ENCODE measurements around the gene ARHGAP4.

Gene ARHGAP4

DNA sequence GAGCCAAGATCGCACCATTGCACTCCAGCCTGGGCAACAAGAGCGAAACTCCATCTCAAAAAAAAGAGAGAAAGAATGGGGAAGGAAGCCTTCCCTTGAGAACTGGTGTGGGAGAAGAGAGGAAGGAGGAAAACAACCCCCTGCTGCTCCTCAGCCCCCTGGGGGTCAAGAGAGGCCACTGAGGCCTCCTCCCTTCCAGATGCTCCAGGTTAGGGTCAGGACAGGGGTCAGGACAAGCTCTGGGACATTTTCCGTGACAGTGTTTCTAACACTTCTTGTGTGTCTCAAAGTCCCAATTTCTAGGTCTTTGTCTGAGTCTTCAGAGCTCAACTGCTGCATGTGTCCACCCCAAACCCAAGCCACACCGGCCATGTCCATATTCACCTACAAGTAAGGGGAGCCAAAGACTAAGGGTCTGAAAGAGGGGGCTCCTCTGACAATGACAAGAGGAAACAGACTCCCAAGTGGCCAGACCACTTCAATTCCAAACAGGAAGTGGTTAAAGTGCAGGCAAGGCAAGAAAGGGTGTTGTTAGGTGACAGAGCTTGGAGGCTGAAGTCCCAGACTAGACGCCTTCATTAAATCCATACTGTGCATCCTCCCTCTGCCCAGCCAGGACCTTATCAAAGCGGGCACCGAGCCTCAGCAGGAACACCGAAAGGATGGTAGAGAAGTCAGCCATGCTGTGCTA, 48.3 kb downstream of the ARHGAP4 start:
- no peak for DNase-seq

DNA sequence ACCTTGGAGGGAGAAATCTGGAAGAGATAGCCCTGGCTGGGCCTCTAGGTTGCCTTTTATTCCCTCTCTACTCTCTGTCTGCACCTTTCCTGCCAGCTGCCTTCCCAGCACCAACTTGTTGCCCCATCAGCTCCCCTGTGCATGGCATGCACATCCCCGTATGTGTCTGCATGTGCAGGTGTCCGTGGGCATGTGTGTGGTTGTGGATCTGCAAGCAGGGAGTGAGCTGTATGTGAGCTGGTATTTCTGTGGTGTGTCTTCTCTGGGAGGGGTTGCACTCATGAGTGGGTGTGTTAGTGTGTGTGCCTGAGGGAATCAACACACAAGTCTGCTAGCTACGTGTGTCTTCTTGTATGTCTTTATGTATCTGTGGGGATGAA, 50.0 kb downstream of the ARHGAP4 start:
- no peak for DNase-seq

DNA sequence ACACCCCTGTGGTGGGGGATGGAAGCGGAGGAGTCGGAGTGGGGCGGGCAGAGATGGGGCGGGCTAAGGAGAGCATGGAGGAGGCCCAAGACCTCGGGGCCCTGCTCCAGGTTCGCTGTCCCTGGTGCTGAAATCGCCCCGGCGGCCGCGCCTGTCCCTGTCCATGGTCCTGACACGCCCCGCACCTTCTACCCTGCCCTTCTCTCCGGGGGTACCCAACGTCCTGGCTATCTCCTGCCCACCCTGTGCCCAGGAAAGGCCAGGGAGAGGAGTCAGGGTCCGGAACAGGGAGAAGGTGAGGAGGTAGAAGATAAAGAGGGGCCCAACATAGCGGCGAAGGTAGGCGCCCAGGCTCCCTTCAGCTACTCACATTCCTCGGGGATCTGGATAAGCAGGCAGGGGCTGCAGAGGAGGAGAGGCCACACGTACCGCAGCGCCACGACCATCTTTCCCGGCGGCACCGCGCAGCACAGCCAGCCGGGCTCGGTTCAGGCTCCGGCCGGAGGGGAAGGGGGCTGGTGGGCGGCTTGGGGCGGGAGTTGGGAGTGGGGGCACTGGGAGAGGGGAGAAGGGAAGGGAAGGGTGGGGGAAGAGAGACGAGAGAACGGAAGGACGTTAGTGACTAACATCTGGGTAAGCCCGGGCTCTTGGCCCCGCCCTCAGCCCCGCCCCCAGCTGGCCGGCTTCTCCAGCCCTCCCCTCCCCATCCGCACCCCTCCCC, 50.5 kb downstream of the ARHGAP4 start:
- DNase-seq: peak; percentile 27

DNA sequence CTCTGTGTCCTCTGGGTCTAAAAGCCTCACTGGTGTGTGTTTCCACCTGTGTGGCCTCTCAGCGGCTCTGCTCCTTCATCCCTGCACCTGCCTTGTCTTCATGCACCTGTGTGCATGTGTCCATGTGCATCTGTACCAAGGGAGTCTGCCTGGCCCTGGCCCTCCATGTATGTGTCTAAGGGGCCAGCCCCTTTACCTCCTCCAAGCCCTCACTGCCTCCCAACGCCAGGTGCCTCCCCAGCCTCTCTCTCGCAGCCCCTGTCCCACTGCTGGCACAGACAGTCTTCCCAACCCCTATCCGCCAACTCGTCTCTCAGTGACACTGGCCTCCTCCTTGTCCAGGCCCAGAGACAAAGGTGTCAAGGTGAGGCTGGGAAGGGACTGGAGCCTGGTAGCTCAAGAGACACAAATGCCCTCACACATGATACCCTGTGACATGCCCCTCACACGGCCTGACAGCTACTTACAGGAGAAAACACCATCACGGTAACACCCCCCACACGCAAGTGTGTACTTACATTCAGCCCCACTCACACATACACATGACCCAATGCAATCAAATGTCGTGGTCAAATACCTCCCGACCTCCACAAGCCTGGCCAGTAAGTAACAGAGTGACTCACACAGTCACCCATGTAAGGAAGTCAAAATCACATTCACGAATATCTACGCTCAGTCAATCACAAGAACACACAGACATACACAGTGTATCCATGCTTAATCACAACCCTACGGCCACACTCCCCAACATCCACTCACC, 51.5 kb downstream of the ARHGAP4 start:
- DNase-seq: no peak

DNA sequence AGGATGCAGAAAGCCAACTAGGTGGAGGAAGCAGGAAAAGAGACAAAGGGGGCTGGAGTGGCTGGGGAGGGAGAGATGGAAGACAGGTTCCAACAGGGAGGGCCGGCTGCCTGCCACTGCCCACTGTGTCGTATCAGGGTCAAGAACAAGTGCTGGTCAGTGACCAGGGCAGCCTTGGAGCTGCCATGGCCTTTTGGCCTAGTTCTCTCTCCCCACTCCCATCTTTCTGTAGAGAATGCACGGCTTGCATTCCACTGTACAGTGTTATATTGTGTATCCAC, 52.0 kb downstream of the ARHGAP4 start:
- DNase-seq: no peak

DNA sequence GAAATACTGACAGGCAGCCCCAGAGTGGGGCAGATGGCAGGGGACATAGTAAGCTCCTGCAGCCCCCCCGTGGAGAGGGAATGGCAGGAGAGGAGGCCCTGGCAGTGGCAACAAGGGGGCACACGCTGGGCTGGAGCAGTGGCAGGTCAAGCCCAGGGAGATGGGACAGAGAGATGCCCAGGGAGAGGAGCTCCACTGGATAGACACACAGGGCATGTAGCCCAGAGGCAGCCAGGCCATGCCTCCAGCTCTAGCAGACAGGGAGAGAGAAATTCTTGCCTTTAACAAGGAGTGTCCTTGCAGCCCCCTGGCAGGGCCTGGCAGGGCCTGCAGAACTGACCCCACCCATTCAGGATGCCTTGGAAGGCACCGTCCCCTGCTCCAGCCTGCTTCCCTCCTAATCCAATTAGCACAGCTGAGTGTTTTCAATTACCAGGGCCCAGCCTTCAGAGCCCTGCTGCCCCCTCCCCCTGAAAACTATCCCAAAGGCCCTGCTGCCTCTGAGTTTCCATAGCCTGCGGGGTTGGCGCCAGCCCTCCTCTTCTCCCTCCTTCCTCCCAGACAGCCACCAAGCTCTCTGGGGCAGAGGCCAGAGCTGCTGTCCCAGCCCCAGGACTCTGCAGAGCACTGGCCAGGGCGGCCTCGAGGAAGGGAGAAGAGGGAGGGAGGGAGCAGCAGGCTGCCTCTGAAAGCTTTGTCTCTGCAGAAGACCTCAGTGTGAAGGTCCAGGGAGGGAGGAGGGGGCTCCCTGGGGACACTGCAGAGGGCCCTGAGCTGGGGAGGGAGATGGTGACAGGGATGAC, 52.6 kb downstream of the ARHGAP4 start:
- DNase-seq: no peak

DNA sequence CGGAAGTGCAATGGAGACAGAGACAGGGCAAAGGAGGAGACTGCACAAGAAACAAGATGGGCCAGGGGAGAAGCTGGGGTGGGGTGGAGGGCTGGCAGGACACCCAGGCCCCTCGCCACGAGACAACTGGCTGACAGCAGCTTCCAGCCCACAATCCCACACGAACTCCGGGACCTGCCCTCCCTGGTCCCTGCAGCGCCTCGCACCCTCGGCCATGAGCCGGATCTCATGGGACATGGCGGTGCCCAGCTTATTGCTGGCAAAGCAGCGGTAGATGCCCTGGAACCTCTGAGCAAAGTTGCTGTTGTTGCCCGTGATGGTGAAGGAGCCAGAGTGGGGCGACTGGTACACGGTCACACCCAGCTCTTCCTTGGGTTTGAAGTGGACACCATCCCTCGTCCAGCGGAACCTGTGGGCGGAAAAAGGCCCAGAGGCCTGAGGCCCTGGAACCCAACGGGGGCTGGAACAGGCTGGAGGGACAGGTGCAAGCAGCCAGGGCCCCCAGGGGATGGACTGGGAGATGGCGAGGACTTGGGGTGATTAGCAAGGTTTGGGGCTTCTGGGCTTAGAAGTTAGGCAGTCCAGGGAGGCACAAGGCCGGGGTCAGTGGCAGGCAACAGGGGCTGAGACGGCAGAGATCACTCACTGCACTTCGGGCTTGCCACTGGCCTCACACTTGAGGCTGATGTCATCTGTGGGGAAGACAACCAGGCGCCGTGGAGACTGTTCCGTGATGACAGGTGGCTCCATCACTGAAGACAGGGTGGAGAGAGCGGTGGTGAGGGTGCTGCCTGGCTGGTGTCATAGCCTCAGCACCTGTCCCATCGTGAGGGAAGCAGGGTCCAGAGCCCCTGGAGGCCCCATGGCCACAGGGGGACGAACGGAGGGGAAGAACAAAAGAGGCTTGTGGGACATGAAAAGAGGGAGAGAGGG, 53.9 kb downstream of the ARHGAP4 start:
- DNase-seq: no peak

DNA sequence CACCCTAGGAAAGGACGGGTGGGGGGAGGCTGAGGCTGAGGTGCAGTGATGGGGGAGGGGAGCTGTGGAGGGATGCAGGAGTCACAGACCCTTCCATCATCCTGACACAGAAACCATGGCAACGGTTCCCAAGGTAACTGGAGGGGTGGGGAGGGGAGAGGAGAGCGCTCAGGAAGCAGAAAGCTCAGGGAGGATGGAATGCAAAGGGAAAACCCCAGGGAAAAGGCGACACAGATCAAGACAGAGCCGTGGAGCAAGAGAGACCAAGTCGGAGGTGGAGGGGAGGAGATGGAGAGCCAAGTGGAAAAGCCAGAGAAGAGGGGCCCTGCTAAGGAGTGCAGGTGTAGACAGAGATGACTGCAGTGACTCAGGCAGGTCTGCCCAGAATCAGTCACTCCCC, 54.6 kb downstream of the ARHGAP4 start:
- no peak for DNase-seq

DNA sequence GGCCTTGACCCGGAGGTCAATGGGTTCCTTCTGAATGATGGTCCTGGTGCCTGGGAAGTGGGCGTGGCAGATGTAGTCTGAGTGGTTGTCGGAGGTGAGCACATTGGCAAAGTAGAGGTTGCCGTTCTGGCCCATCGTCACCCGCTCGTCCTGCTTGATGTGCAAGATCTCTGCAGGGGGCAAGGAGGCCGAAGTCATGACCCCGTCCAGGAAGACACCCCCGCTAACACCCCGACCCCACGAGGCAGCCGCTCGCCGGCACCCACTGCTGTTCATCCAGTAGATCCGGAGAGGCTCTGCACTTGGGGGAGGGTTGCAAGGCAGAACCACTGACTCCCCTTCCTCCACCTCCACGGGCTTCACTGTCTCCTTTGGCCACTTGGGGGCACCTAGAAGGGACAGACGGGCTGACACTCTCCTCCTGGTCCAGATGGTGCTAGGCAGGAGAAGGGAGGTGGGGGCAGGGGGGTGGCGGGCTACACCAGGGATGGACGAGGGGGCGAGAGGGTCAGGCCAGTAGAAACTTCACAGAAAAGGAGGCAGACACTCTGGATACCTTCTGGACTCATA, 55.2 kb downstream of the ARHGAP4 start:
- no peak for DNase-seq

DNA sequence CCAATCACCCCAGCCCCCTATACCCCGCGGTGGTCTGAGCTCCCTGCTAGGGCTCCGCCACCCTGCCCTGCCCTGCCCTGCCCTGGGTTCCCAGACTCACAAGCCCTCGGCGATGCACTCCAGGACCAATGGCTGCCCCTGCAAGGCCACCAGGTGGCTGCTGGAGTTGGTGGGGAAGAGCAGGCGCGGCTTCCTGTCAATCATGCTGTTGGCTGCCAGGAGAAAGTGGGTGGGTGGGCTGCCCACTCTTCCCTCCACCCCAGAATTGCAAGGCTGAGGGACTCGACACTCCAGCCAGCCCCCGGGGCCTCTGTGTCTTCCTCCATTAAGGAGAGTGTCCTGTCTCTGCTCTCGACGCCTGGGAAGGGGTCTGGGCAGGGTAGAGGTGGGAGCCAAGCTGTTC, 55.8 kb downstream of the ARHGAP4 start:
- no peak for DNase-seq

DNA sequence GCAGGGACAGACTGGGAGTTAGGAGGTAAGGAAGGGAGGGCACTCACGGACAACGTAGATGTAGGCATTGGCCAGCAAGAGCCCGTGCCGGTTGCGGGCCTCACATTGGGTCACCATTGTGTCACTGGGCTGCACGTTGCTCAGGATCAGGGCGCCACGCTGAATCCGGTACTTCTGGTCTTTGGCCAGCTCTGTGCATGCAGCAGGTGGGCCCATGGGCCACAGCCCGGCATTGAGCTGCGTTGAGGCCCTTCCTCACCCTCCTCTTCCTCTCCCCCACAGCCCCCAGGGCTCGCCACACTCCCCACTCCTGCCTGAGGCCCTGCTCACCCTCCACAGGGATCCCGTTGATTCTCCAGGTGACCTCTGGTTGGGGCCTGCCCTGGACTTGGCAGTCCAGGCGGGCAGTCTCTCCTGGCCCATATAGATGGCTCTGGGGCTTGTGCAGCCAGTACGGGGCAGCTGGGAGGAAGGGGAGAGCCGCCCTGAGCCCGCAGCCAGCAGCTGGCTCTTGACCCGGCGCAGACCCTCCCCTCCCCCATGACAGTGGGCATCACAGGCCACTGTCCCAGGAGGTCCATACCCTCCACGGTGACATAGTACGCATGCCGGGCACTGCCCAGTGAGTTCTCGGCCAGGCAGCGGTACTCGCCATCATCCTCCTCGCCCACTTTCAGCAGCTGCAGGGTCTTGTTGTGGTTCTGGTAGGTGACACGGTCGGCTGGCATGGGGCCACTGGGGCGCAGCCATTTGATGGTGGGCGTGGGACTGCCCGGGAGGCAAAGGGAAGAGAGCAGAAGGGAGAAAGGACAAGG, 56.4 kb downstream of the ARHGAP4 start:
- no peak for DNase-seq

DNA sequence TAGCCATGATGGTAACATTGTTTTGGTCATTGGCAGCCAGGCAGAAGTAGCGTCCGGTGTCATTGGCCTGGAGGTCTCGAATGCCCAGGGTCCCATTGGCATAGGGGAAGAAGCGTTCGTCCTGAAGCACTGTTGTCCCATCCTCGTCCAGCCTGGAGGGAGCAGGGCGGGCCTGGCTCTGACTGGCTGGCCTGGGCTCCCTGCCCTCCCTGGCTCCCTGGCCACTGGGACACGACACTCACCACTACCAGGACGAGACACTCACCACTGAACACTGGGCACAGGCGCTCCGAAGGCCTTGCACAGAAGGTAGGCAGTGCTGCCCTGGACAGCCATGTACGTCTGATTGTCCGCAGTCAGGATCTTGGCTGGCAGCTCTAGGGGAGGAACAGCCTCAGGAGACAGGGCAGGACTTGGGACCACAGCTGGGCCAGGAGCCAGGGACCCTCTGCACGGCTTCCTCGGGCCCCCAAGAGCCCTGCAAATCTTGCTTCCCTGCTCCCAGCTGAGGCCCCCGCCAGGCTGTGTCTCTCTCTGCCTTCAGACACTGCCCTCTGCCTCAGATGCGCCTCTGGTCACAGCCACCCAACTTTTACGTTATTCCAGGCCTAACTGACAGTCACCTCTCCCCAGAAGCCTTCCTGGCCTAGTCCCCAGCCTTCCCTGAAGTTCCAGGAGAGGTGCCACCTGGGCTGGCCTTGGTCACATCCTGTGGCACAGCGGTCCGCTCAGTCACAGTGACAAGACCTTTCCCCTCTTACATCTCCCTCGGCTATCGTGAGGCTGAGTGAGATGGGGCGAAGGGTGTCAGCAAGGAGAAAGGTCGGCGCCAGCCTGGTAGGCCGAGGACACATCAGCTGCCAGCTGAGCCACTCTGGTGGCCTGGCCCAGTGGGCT, 57.2 kb downstream of the ARHGAP4 start:
- DNase-seq: no peak

DNA sequence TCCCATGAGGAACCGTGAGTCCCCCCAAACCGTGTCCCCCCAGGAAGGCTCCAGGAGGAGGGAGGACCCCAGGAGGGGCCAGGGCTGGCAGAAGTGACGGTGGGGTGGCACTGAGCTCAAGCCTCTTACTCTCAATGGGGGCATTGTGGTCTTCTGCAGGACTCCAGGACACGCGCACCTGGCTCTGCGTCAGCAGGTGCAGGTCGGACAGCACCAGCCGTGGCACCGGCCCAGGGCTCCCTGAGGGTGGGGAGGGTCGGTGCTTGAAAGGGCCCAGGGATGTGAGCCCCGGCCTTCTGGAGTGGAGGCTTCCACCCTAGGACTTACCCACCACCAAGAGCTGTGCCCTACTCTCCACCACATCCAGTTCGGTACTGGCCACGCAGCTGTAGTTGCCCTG, 58.4 kb downstream of the ARHGAP4 start:
- no peak for DNase-seq

DNA sequence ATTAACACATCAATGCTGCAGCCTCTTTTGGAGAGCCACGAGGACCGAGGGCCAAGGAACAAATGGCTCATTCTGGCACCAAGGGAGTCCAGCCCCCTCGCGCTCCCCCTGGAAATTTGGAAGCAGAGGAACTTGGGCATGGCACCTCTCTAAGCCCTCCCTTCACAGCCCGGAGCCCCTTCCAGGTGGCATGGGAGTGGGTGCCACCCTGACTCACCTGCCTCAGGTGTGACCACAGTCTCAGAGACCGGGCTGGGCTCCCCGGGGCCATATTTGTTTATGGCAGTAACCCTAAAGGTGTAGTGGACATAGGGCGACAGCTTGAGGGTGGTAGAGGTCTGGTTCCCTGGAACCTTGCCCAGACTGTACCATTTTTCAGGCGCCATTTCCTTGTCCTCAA, 58.9 kb downstream of the ARHGAP4 start:
- DNase-seq: no peak

DNA sequence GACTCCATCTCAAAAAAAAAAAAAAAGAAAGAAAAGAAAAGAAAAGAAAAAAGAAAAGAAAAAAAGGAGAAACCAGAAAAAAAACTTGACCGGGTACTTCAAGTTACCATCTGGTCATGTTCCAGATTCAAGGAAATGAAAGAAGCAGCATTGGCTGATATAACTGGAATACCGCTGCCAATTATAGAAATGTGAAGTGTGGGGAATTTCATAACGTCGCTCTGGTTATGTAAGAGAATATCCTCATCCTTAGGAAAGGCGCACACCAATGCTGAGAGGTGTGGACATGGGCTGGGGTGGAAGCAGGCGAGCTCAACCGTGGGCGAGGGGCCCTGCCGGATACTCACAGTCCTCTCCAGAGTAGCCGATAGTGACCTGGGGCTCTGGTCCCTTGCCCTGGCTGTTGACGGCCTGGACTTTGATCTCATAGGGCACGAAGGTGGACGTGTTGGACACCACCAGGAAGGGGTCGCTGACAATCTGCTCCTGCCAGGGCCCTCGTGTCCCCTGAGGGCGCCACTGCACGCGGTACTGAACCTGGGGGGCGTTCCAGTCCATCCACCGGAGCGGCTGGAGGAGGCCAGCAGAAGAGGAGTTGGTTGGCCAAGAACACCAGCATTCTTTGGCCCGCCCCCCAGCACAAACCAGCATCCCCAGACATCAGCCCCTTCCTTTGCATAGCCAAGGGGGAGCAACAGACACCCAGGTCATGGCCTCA, 59.6 kb downstream of the ARHGAP4 start:
- no peak for DNase-seq

DNA sequence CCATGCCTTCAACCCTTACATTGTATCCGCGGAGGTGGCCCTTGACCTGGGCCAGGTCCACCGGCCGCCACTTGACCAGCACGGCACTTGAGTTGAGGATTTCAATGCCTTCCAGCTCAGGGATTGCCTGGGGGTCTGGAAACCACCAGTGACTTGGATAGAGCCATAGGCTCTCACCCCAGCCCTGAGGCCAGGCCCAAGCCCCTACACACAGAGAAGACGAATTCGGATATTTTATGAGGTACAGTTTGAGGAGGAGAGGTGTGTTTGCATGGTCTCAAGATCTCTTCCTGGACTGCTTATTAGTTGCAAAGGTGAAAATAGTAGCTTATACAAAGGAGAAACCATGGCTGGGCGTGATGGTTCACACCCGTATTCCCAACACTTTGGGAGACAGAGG, 60.4 kb downstream of the ARHGAP4 start:
- no peak for DNase-seq

DNA sequence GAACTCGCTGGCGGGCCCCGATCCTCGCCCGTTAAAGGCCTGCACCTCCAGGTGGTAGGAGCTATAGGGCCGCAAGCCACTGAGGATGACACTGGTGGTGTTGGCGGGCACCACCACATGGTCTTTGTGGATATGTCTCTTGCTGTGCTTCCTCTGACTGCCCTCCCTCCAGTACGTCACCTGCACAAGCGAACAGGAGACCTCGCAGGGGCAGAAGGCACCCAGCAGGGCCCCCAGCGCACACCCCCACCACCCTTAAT, 60.8 kb downstream of the ARHGAP4 start:
- DNase-seq: no peak

DNA sequence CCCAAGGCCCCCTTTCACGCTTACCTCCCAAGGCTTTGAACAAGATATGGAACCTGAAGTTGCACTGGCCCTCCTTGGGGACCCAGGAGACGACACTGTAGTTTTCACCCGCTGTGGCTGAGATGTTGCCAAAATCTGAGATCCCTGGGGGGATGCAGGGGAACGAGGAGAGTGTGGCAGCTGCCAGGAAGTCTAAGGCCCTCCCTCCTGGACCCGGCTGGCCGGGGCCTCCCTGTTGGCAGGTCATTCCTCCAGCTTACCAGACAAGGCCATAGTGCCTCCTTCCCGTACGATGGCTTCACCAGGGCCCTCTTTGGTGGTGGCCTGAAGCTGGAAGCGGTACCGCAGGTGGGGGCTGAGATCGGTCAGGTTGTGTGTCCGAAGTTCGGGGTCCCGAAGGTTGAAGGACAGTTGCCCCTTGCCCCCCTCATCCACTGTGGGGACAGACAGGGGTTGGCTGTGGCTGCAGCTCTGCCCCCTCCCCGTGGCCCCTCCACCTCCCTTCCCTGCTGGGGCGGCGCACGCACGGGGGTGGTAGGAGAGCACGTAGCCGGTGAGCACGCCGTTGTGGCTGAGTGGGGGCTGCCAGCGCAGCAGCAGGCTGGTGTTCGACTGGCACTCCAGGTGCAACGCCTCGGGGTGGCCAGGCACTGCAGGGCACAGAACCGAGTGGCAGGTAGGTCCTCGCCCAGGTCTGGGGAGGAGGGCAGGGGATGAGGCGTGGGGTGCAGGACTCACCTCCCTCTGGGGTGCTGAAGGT, 61.3 kb downstream of the ARHGAP4 start:
- DNase-seq: no peak

DNA sequence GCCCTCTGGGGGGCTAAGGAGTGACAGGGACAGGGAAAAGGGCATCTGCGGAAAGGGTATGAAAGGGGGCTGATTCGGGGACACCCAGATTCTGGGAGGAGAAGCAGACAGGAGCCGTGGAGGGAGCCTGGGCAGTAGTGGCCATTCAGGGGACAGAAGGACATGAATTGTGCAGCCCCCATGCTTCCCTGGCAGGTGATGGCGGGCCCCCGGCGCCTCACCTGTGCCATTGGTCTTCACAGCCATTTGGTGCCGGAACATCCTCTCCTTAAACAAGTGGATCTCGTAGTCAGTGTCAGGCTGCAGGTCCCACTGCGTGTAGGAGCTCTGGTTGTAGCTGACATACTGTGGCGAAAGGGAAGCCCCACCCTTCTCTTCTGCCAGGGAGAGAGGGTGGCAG, 62.0 kb downstream of the ARHGAP4 start:
- DNase-seq: no peak
